GM04503 (cell line): ENCODE results near the gene COL4A2.
A peak's percentile ranks its signal among the peaks of the same experiment; 100 is the strongest.

Source experiments
- DNase-seq: peaks from one replicate; pipeline ENCODE4 v3.0.0-alpha.2; 2012; ENCODE audit warnings: low read depth

Gene COL4A2

DNA sequence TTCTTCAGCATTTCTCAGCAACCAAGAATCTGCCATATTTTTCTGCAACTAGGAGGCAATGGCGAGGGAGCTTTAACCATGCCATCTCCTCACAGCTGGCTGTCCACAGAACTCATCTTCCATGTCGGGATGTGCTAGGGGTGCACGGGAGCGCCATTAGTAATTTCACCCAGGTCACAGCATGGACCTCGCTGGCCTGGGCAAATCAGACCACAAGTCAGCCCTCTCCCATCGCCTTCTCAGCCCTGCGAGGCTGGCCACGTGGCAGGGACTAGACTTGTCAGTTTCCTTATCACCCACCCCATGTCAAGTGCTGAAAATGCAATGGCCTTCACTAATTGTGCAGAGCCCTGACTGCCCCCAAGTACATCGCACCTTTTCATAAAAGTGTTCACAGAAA lies 15.8 kb upstream of the COL4A2 start:
- no peak for DNase-seq

DNA sequence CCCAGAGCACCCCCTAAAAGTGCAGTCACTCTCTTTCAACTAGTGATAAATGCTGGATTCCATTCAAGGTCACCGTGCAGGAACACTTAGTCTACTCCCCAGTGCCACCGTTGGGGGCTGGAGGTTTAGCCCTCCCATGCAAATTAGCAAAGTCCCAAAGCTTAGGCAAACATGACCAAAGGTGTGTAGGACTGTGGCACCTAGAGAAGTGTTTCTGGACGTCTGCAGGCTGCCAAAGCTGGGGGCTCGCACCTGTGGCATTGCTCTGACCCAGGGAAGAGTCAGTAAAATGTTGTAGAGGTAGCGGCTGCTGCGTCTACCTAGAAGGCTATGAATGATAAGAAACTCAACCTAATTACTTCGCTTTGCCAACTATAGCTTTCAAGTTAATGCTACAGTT lies 14.0 kb upstream of the COL4A2 start:
- no peak for DNase-seq

DNA sequence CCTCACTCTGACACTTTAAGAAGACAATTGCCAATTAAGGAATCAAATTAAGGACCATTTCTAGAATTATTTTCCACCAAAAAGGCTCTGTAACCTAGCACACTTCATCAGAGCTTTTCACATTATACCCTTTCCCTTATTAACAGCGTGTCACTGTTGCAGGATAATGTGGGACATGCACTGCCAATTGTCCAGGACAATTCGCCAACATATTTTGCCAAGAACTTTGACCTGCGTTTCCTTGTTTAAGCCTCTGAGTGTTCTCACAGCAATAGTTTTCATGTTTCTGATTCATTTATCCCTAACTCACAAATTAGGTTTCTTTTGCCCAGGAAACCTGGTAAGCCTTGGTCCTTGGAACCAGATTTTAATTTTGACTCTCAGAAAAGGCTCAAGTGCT lies 13.4 kb upstream of the COL4A2 start:
- DNase-seq = no peak

GRCh38 chr13:110294146-110294545 lies 12.9 kb upstream of the COL4A2 start:
- peak; percentile 75 for DNase-seq

GRCh38 chr13:110294622-110295021 lies 12.5 kb upstream of the COL4A2 start:
- no peak for DNase-seq

GRCh38 chr13:110297011-110297410 lies 10.1 kb upstream of the COL4A2 start:
- no peak for DNase-seq

DNA sequence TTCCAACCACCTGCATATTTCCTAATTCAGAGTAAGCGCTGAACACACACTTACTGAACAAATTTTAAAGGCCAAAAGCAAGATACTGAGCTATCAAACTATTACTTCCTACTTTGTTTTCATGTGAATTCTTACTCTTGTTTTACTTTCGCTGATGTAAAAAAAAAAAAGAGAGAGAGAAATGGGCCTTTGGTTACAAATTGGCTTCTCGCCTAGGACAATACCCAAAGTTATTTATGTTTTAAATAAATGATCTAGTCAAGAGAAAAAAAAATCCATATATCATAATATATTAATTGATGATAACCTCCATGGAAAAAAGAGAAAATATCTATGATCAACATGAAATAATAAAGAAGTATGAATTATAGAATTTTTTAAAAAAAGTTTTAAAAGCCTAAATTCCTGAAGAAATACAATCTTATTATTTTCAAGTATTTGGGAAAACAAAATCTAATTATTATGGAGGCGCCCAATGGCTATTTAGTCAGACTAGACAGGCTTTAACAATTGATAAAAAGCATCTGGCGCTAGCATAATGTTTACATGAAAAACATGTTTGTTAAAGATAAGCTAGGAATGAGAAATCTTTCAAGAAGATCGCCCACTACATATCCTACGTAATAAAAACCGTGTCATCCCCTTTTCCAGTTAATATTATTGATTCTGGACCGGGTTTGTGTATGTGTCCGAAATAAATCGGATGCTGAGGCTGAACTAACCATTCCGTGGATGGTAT lies 9.1 kb upstream of the COL4A2 start:
- no peak for DNase-seq

GRCh38 chr13:110298505-110299282 lies 8.4 kb upstream of the COL4A2 start:
- DNase-seq = no peak

DNA sequence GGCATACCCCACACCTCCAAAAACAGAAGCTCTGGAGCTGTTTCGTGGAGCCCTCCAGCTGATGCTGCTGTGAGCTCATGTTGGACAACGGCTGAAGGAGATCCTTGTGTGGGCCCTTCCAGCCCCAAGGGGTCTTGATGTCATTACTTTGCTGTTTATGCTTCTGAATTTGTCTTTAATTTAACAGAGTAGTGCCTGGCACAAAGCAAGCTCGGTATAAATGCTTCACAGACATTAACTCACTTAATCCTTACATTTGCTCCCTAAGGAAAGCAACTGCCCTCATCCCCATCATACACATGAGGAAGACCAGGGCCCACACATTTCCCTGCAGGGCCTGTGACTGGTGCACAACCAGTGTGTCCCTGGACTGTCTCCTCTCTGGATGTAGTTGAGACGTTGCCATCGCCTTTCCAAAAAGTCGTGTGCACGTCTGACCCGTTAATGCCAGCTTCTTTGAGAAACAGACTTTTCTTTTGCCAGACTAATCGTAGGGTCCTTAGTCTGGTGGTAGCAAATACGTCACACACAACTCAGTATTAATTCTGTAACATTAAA lies 7.7 kb upstream of the COL4A2 start:
- DNase-seq = no peak

DNA sequence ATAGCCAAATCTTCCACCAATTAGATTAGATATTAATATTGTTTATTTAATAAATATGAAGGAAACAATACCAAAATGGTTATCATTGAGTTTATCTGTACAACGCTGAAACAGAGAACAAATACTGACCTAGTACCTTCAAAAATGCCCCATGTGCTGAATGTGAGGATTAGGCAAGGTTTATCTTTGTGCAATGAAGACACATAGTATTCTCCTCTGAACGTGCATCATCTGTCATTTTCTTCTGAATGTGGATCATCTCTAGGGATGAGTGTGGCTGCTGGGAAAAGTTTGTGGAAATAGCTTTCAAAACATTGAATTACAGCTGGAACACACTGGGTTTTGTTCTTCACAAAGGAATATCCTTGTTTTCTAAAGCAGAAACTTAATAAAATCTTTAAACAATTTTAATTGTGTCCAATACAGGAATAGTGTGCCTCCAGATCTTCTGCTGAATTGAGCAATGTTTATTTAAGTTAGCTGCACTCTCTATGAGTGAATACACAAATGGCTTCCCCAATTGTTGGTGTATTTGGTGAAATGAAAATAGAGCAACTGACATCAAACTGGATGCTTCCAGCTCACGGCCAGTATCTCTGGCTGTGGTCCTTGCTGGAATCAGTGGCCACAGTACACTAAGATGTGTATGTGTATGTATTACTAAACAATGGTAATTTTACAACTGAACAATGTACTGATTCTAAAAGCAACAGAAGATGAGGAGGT lies 6.8 kb upstream of the COL4A2 start:
- no peak for DNase-seq

DNA sequence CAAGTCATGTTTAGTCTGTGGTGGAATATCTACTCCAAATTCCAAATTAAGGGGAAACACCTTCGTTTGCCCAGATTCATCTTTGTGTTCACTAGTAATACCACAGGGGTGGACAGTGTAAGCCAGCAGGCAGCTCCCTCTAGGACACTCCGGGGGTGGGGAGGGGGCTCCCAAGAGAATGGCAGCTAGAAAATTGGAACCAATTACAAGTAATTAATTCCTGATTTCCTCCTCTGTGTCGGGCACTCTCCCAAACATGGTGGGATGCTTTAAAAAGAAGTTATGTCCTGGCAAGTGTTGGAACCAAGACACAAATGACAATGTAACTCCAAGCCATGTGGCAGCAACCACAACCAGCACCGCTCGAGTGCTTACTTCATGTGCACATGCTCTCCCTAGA lies 6.0 kb upstream of the COL4A2 start:
- DNase-seq = no peak

DNA sequence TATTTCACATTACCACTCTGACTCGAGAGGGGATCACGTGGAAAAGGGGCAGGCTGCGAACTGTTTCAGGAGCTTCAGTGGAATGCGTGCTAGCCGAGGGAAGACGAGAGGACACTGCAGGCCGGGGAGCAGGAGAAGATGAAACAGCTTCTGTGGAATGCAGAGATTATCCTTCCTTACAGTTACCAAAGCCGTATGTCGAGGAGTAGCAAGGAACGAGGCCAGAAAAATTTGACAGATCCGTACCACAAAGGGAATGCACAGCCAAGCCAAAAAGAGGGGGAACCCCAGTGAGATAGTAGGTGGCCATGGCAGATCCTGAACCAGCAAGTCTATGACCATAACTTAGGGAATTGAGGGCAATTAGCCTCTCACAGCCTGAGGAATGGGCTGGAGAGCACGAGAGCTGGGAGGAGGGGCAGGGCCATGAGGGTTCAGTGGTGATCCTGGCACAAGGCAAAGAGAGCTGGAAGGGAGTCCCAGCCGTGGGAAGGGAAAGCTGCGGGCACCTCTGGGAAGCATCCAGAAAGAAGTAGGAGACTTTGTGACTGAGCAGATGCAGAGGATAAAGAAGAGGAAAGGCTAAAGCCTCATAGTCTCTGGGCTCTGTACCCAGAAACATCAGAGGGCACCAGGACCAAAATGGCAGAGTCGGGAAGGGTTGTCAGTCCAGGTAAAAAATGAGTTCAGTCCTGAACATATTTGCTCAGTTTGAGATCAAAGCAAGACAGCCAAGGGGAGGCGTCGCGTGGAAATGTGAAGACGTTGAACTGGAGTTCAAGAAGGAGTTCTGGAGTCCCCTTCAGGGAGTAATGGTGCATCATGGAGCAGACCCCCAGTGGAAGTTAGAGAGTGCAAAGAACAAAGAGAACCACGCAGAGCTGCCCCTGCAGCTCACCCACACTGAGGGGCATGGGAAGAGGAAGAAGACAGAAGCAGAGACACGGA lies 5.2 kb upstream of the COL4A2 start:
- DNase-seq = peak; percentile 76

DNA sequence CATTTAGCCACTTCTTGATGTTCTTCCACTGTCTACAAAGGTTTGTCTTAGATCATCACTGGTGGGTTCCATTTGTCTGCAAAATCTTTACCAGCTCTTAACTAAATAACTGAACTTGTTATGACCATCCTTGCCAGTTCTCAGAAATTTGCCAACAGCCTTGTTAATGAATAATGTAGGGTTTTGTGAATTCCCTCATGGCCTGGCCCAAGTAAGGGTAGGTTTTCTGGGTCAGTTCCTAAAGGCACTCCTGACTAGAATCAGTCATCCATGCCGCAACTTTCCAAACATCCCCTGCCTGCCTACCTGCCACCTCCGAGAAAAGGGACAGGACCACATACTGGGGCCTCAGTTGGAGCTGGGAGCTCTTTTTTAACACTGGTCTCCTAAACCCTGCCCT lies 4.1 kb upstream of the COL4A2 start:
- DNase-seq = no peak

DNA sequence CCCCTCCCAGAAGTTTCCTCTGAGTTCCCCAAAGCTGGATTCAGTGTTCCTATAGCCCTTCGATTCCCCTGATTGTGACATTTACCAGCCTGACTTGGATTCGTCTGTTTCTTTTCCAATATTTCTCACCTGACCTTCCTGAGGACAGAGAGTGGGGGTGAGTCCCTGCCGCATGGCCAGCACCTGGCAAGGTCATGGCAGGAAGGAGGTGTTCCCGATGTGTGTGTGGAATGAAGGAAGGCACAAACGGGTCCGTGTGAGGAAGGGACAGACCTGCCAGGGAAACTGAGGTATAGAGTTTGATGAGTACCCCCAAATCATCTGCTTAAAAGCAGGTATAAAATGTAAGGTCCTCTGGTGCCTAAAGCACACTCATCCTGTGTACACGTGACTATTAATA lies 3.4 kb upstream of the COL4A2 start:
- no peak for DNase-seq

DNA sequence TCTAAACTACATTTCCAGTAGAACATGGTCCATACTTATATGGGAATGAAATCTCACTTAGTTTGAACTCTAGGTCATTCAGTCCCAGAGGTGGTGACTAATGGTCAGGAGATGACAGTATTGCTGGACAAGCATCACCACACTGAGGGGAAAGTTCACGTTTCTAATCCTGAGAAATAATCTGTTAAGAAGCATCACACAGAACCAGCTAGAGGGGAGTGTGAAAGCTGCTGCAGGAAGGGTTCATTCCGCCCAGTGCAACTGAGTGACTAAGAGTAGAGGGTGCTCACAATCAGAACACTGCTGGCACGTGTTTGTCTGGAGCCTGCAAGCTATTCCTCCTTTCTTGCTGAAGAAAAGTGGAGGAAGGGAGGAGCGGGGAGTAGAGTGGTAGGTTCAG lies 2.8 kb upstream of the COL4A2 start:
- DNase-seq = no peak

GRCh38 chr13:110305001-110305400 lies 2.1 kb upstream of the COL4A2 start:
- no peak for DNase-seq

DNA sequence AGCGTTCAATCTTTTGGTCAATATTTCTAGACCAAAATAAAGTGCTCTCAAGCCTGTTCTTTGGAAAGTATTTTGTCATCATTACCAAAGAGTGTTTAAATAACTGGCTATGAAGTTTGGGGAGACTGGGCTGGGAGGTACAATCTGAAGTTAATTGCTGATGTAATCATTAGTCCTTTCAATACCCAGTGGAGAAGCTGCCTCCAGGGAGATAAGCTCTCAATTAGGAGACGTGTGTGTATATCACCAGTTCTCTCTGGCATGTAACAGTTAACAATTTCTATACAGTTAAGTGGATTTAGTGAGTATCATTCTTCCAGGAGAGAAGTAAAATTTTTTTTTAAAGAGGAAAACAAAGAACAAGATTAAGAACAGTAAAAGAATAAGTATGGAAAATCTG lies 1.5 kb upstream of the COL4A2 start:
- DNase-seq = no peak

DNA sequence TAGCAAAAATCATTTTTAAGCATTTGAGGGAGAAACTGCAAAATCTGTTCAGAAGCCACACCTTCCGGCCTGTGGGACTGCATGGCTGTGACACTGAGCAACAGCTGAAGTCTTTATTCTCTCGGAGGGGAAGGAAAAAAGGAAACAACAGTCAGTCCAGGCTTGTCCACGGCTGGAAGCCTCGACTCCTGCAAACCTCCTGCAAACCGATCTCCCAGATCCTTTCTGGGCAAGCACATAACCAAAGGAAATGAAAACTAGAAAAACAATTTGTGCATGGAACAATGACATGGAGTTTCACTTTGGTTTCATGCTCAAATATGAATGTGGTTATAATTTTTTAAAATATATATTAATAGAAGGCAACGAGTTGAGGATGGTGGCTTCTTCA lies 1.1 kb upstream of the COL4A2 start:
- no peak for DNase-seq

GRCh38 chr13:110306340-110306959 lies 634 bp upstream of the COL4A2 start:
- DNase-seq = no peak

DNA sequence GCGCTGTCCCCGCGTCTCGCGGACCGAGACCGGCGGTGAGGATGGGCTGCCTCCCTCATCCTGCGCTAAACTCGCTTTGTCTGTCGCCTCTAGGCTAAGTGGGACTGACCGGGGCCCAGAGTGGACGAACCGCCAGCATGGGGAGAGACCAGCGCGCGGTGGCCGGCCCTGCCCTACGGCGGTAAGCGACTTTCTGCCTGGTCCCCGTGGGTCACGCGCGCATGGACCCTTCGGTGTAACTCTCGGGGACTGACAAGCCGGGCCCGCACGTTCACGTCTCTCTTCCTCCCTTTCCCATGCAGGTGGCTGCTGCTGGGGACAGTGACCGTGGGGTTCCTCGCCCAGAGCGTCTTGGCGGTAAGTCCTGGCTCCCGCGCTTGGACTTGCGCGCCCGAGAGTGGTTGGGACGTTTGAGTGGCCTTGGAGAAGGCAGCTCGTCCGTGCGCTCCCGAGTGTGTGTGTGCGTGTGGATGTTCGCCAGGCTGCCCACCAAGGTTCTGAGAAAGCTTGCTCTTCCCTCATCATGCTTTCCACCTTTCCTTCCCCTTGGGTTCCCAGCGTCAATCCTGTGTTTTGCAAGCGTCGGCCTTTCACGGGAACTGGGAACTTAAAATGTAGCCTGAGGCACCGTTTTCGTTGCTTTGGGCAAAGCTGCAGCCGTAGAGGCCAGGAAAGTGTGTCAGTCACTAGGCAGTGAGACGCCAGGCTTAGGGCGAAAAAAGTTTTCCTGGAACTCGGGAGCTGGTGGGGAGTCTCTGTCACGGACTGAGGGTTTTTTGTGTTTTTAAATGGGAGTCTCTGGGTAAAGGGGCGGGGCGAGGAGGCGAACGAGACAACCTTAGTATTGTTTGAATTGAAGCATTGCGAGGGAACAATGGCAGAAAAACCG lies 927 bp downstream of the COL4A2 start:
- DNase-seq = no peak
